HG02610 (cell line): ENCODE results near the gene DNTT.

Experiments
- ATAC-seq: cut with Tn5 transposase; IDR thresholded peaks from one replicate; pipeline ENCODE4 v1.9.1; 2021; ENCODE audit warnings: mild to moderate bottlenecking, moderate library complexity; ENCODE audit not compliant: unreplicated experiment

The DNTT gene

GRCh38 chr10:96304230-96304629 lies at the start of gene DNTT:
DNTT (plus strand) TSS chr10:96304434; CDS start chr10:96304498, 64 bp downstream.
- no peak for ATAC-seq

DNA sequence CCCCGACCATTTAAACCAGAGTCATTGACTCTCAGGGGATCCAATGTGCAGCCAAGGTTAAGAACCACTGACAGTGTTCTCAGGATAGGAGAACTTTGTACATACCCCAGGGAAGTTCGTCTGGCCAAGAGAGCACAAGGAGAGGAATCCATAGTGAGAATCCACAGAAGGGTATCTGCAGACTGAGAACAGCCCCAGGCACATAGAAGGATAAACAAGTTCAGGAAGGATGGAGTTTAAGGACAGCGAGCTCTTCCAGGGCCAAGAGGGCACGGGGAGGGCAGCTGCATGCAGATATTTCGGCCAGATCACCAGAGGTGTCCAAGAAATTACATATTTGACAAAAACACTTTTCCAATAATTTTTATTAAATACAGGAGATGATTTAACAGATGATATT lies 49.3 kb upstream of the DNTT start:
- no peak for ATAC-seq

DNA sequence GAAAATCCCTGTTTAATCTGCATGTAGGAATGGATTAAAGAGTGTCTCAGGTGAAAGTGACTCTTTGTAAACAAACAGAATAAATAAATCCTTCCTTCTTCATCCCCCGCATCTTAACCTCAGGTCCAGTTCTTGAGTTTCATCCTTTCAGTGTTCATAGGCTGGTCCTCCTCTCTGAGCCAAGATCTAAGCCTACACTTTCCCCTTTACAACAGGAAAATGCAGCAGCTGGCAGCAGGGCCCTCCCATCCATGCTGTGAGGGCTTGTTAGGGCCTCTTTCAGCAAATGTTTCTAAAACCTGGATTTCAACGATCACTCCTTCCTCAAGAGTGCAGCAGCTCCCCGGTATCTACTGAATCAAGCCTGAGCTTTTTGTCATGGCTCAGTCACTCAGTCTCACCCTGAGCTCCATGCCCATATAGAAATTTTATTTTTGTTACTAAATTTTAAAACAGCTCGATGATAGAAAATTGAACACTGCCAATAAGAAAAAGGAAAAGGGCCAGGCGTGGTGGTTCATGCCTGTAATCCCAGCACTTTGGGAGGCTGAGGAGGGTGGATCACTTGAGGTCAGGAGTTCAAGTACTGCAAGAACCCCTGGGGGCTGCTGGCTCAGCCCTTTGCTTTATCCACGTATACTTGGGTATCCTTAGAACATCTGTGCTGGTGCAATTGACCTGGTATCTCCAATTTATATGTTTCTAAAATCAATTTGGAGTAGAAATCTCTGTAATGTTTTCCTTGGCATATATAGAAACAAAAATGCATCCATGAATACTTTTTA lies 48.5 kb upstream of the DNTT start:
- no peak for ATAC-seq

GRCh38 chr10:96257944-96258343 lies 46.3 kb upstream of the DNTT start:
- ATAC-seq: no peak

DNA sequence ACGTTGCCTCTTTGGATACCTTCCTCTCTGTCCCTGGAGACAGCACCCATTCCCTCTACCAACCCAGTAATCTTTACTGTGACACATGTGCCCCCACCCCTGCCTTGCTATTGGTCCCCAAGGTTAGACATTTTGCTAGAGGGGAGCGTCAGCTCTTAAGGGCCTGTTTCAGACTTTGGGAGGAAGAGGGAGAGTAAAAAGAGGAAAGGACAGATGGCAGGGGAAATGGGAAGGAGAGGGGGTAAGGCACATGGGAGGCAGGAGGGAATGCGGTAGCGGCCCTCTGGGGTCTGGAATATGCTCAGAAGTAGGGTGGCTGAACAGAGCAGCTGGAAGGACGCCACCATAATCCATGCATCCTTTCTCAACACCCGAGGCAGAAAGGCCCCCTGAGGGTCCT lies 45.1 kb upstream of the DNTT start:
- ATAC-seq: no peak

GRCh38 chr10:96260014-96260413 lies 44.2 kb upstream of the DNTT start:
- peak; percentile 45 for ATAC-seq

DNA sequence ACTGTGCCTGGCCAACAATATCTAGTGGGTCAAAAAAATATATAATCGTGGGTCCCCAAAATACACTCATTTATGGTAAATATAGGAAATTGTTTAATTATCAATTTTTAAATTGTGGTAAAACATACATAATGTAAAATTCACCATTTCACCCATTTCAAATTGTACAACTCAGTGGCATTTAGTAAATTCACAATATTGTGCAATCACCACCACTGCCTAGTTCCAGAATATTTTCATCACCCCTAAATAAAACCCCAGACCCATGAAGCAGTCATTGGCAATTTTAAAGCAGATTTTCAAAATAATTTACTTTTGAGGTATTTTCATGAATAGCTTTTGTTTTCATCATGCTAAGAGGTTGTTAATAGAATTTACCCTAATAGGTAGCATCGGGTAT lies 43.1 kb upstream of the DNTT start:
- no peak for ATAC-seq

GRCh38 chr10:96261930-96262329 lies 42.3 kb upstream of the DNTT start:
- ATAC-seq: no peak

DNA sequence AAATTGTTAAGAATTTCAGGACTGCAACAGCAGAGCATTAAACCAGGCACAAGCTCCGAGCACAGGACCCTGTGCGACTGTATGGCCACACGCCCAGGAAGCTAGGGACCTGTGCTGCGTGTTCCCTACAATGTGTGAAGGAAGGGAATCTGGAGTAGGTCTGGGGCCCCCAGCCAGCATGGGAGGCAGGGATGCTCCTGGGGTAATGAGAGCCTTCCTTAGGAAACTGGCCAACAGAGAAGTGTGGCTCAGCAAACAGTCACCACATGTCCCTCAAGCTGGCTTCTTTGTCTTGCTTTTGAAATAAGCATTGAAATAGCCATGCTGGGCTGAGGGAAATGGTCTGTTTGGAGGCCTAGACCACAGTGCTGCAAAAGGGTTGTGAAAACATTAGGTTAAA lies 41.1 kb upstream of the DNTT start:
- ATAC-seq: no peak

DNA sequence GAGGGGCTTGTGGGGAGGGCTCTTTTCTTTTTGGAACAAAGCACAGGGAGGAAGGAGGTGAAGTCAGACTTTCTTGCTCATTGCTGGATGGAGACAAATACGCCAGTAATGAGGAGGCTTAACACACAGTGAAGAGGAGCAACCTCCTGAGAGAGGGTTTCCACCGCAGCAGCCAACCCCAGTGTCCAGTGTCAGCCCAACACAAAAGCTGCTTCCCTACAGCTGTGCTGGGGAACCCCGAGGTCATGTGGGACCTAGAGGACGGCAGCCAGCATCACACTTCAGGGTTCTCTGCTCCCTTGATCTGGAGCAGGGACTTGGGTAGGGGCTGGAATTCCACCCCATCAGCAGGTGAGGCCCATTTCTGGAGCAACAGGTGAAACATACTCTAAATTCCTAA lies 40.6 kb upstream of the DNTT start:
- no peak for ATAC-seq

GRCh38 chr10:96264938-96265337 lies 39.3 kb upstream of the DNTT start:
- ATAC-seq: no peak

- ATAC-seq: no peak
Measured at GRCh38 chr10:96266118-96266770, 38.0 kb upstream of the DNTT start.

DNA sequence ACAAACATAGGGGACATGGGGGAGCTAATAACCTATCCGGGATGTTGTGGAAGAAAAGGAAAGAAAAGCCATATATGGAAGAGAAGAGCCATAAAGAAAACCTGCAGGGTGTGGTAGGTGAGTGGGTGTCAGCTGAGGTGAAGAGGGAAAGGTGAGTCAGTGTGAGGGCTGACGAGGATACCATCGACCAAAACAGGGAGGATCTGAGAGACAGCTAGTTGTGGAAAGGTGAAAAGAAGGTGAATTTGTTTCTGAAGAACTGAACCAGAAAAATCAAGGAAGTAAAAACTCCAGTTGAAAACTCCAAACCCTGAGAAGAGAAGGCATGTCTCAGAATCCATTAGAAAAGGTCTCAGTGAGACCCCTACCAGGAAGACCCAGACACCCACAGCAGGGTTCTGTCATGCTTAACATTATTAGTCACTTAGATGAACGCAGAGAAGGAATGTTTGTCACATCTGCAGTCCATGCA lies 37.0 kb upstream of the DNTT start:
- peak; percentile 24 for ATAC-seq

GRCh38 chr10:96268341-96268909 lies 35.8 kb upstream of the DNTT start:
- ATAC-seq: no peak

DNA sequence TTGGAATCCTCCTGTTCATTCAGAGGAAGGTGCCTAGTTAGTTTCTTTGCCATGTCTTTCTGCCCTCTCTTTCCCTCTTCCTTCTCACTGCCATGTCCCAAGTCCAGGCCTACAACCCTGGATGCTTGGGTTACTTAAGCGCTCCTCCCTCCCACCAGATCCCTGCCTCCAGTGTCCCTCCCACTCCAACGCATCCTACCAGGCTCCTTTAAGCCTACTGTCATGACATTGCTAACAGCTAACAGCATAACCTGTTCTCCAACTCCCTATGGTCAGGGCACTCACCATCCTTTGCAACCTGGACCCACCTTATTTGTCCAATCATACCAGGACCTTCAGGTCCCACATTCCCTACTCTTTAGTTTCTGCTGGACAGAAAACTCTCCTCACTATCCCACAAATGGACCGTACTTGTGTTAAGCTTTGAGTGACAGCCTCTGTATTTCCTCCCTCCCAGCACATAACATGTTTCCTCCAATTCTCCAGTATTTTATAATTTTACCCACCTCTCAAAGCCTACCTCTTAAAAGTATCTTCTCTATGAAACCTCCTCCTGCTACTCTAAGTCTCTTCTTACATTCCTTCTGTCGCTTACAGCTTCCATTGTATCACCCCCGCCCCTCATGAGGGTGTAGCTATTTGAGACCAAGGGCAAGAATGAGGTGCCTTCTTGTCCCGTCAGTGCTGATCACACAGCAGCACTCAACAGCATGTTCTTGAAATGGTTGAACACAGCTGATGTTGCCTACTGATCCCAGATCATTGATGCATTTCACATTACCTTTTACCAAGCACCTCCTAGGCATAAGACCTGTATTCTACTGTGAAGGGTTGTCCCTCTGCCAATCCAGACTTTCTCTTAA lies 34.6 kb upstream of the DNTT start:
- no peak for ATAC-seq

DNA sequence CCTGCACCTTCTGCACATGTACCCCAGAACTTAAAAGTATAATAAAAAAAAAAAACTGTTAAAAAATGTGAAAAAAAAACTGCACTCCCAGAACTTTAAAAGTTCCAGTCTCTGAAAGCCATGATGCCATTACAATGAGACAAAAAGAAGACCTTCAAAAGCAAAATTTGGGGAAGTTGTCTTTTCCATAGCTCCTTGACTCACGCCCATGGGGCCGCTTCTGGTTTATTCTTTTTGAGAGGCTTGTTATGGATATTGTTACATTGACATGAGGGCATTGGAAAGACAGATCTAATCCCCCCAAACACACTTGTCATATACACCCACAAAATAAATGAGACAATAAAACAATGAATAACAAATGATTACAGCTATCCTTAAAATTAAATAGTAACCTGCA lies 33.7 kb upstream of the DNTT start:
- no peak for ATAC-seq

DNA sequence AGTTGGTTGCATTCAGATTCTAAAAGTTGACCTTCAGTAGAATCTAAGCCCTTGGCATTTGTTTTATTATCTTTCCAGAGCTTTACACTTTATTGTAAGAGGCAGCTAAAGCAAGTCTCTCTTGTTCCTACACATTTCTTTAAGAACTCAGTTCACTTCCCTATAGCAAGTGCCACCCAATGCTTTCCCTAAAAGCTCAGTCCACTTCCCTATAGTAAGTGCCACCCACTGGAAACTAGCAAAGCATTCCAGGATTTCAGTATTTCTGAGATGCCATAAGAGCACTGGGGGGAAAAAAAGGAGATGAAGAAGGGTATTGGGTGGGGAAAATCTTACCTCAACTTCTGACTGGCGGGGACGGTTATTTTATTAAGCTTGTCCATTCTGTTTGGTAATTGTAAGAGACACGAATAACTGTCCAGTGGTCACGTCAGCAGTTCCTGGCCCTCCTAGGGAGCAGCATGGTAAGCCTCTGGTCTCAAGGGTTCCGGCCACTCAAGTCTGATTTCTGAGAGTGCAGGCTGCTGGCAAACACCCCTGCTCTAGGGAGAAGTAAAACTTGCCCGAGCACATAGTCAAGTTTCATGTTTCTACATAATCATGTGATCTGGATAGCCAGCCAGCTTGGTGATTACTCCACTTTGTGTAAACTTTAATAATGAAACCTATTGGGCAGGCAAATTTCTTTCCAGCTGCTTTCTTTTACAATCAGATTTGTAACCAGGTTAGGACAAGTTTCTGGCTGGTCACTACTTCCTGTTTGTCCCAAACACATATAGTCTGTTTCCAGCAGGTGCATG lies 33.0 kb upstream of the DNTT start, which contains the start of gene BLNK:
Gene BLNK, minus strand, starts transcription at position 554 of the 800 bp plus-strand sequence. Its CDS starts 171 bp downstream, at position 383.
- ATAC-seq: peak; percentile 67

- no peak for ATAC-seq
Measured at GRCh38 chr10:96272316-96273280, 31.6 kb upstream of the DNTT start.
